ENCODE results near the gene RBPJ.

Gene RBPJ

GRCh38 chr4:26459756-26460530 is 139.1 kb downstream of the RBPJ start:
- no peaks in the 10 kb centered on the region for H4K20me1 ChIP-seq (ENCODE audit: insufficient read depth, low read length)
- H3F3A ChIP-seq (ENCODE audit: insufficient read depth, low read length): no peaks in the 10 kb centered on the region
- no peaks in the 10 kb centered on the region for H3K79me2 ChIP-seq (ENCODE audit: low read length)
- H3K27ac ChIP-seq (ENCODE audit: low read length): no peak overlapping the region
- no peaks in the 10 kb centered on the region for H3K27me3 ChIP-seq (replicated peaks; ENCODE audit: insufficient read depth, low read length)
- H3K9me3 ChIP-seq (replicated peaks; ENCODE audit: insufficient read depth, low read length): no peaks in the 10 kb centered on the region
- H3K9me2 ChIP-seq (replicated peaks; ENCODE audit: insufficient read depth, low read length): no peaks in the 10 kb centered on the region
- no peak overlapping the region for H3K9ac ChIP-seq (ENCODE audit: low read length)
- no peaks in the 10 kb centered on the region for H3K36me3 ChIP-seq (replicated peaks; ENCODE audit: insufficient read depth, low read length)
- no peak overlapping the region for H2AFZ ChIP-seq (ENCODE audit: low read length)
- H3K4me2 ChIP-seq (ENCODE audit: low read depth, low read length): no peak overlapping the region
- H3K4me3 ChIP-seq (ENCODE audit: low read length): no peak overlapping the region
- TF ChIP-seq EZH2phosphoT487 (IDR thresholded peaks at IDR 0.05; ENCODE audit: low read length): no peak
- no peak for TF ChIP-seq EZH2 (optimal IDR thresholded peaks at IDR 0.05; ENCODE audit: low read depth, low read length)
- TF ChIP-seq CTCF (IDR thresholded peaks at IDR 0.05; ENCODE audit: low read length): no peak
- H3K4me1 ChIP-seq (ENCODE audit: low read length): no peaks in the 10 kb centered on the region
- no peak for DNase-seq

GRCh38 chr4:26462874-26463273 is 142.1 kb downstream of the RBPJ start:
- H3K9ac ChIP-seq (ENCODE audit: low read length): no peak overlapping the region
- no peak overlapping the region for H3K4me3 ChIP-seq (ENCODE audit: low read length)
- H3K9me3 ChIP-seq (replicated peaks; ENCODE audit: insufficient read depth, low read length): no peaks in the 10 kb centered on the region
- H3K79me2 ChIP-seq (ENCODE audit: low read length): no peaks in the 10 kb centered on the region
- H3K9me2 ChIP-seq (replicated peaks; ENCODE audit: insufficient read depth, low read length): no peaks in the 10 kb centered on the region
- no peak overlapping the region for H2AFZ ChIP-seq (ENCODE audit: low read length)
- no peaks in the 10 kb centered on the region for H3K27me3 ChIP-seq (replicated peaks; ENCODE audit: insufficient read depth, low read length)
- no peaks in the 10 kb centered on the region for H3K36me3 ChIP-seq (replicated peaks; ENCODE audit: insufficient read depth, low read length)
- H3K27ac ChIP-seq (ENCODE audit: low read length): no peak overlapping the region
- no peaks in the 10 kb centered on the region for H3K4me1 ChIP-seq (ENCODE audit: low read length)
- no peak for DNase-seq
- H3F3A ChIP-seq (ENCODE audit: insufficient read depth, low read length): no peaks in the 10 kb centered on the region
- no peaks in the 10 kb centered on the region for H4K20me1 ChIP-seq (ENCODE audit: insufficient read depth, low read length)
- H3K4me2 ChIP-seq (ENCODE audit: low read depth, low read length): no peak overlapping the region
- TF ChIP-seq CTCF (IDR thresholded peaks at IDR 0.05; ENCODE audit: low read length) (no peak), EZH2 (optimal IDR thresholded peaks at IDR 0.05; ENCODE audit: low read depth, low read length) (no peak), EZH2phosphoT487 (IDR thresholded peaks at IDR 0.05; ENCODE audit: low read length) (no peak)

GRCh38 chr4:26463386-26463785 is 142.6 kb downstream of the RBPJ start:
- no peak overlapping the region for H3K4me3 ChIP-seq (ENCODE audit: low read length)
- no peaks in the 10 kb centered on the region for H3K27me3 ChIP-seq (replicated peaks; ENCODE audit: insufficient read depth, low read length)
- H3K9me3 ChIP-seq (replicated peaks; ENCODE audit: insufficient read depth, low read length): no peaks in the 10 kb centered on the region
- TF ChIP-seq EZH2phosphoT487 (IDR thresholded peaks at IDR 0.05; ENCODE audit: low read length): no peak
- TF ChIP-seq CTCF (IDR thresholded peaks at IDR 0.05; ENCODE audit: low read length): no peak
- TF ChIP-seq EZH2 (optimal IDR thresholded peaks at IDR 0.05; ENCODE audit: low read depth, low read length): no peak
- no peaks in the 10 kb centered on the region for H4K20me1 ChIP-seq (ENCODE audit: insufficient read depth, low read length)
- no peak overlapping the region for H2AFZ ChIP-seq (ENCODE audit: low read length)
- no peaks in the 10 kb centered on the region for H3F3A ChIP-seq (ENCODE audit: insufficient read depth, low read length)
- no peak overlapping the region for H3K4me2 ChIP-seq (ENCODE audit: low read depth, low read length)
- no peaks in the 10 kb centered on the region for H3K36me3 ChIP-seq (replicated peaks; ENCODE audit: insufficient read depth, low read length)
- no peaks in the 10 kb centered on the region for H3K79me2 ChIP-seq (ENCODE audit: low read length)
- H3K27ac ChIP-seq (ENCODE audit: low read length): no peak overlapping the region
- no peak for DNase-seq
- no peaks in the 10 kb centered on the region for H3K4me1 ChIP-seq (ENCODE audit: low read length)
- no peak overlapping the region for H3K9ac ChIP-seq (ENCODE audit: low read length)
- H3K9me2 ChIP-seq (replicated peaks; ENCODE audit: insufficient read depth, low read length): no peaks in the 10 kb centered on the region

Measured in MM.1S (cell line).